Stimulated activated CD8-positive, alpha-beta memory T cell treated with anti-CD3 and anti-CD28 coated beads, Interleukin-7, amount 100 ng/mL, for 1 hour (primary cell): ENCODE data around the gene HEATR1.
"Not testable (repeated sequence)": the region's sequence is repeated elsewhere in the genome, so short reads cannot be mapped to it uniquely, and the experiment has no call there.

ENCODE experiments used
- DNase-seq, 2 donors: peaks; one replicate each; pipeline ENCODE4 v3.0.0-alpha.2; 2020; ENCODE audit warnings: low read depth in 2 of 2

The HEATR1 gene

GRCh38 chr1:236602171-236602570, 2.1 kb downstream of the HEATR1 start:
- DNase-seq = no peak

DNA sequence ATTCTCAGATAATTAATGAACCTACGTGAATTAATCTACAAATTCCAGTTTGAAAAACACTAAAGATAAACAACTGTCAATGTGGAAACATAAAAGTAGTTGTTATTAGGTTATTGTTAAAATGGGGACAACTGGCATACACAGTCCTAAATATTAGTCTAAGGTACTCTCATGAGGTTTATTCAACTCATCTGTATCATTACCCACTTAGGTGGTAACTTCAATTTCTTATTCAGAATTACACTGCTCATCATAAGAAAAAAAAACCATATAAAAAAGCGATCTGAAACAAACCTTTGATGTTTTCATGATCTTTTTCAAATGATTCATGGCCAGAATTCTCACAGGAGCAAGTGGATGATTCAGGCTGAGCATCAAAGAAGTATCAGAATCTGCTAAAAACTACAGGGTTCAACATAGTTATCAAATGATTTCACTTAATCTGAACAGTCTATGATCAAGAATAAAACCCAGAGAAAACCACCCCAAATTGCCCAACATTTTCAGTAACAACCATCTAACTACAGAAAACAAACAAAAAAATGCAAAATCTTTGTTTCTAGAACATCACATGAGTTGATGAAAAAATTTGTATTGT, 13.7 kb downstream of the HEATR1 start:
- no peak for DNase-seq

DNA sequence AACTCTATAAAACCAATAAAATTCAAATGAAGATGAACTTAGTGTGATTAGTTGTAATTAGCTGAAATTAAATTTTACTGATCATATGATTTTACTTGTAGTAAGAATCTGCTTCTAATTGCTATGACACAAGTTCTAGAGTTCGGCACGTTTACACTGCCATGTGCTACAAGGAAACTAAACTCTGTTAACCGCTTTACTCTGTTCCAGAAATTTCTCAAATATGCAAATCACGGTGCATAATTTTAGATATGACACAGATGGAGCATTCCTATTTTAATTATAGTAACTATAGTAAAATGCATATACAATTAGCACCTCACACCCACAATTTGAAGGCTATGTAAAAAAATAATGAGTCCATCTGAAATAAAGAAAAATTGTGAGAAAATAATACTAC, 14.8 kb downstream of the HEATR1 start:
- DNase-seq = no peak

DNA sequence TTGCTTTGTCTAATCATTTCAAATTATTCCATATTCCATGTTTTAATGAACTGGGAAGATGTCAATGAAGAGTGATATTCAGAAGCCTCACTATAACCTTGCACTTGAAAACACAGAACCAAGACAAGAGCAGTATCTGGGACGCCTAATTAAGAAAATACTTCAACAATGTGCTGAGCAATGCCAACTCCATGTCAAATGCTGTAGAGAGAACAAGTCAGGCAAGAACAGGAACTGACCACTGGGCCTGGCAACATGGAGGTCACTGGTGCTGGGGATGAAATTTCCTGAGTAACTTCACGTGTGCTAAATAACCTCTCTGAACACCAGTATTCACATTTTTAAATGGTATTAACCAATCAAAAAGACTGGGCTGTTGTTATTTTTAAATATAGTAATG, 22.8 kb downstream of the HEATR1 start:
- no peak for DNase-seq

DNA sequence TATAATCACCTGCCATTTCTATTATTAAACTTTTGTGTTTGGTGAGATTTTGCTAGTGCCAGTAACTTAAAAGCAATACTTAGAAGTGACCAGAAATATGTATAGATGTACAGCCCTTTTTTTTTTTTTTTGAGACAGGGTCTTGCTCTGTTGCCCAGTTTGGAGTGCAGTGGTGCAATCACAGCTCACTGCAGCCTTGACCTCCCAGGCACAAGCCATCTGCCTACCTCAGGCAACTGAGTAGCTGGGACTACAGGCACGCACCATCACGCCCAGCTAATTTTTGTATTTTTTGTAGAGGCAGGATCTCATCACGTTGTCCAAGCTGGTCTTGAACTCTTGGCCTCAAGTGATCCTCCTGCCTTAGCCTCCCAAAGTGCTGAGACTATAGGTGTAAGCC, 23.9 kb downstream of the HEATR1 start:
- DNase-seq = not testable (repeated sequence)

DNA sequence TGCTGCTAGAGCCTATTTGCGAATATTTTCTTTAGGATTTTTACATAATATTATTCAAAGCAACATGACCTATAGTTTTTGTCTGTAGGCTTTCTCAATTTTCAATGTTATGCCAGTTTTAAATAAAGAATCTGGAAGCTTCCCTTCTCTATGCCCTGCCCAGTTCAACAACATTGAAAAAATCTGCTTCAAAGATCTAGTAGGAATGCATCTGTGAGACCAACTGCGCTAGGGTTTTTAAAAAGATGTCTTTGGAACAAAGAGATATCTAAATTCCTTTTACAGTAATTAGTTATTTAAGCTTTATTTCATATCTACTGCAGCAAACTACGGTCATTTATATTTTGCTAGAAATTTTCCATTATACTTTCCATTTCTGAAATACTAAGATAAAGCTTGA, 25.7 kb downstream of the HEATR1 start:
- no peak for DNase-seq

GRCh38 chr1:236577041-236577440, 27.3 kb downstream of the HEATR1 start:
- DNase-seq = not testable (repeated sequence)

DNA sequence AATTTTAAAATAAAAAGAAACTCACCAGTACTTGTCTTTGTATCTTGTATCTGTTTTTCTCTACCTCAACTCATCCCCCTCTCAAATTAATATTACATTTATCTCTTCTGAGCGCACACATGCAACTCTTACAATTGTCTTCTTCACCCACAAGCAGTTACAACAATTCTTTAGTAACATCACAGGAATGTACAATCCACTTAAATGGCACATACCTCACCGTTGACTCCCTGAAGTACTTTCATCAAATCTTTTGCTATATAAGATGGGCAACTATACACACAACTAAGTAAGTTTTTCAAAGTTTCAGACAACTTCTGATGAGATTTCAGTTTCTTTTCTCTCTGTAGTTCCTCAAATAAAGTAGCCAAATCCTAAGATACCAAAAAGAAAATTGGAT, 28.3 kb downstream of the HEATR1 start:
- DNase-seq = no peak

GRCh38 chr1:236575523-236575922, 28.8 kb downstream of the HEATR1 start:
- DNase-seq = no peak

DNA sequence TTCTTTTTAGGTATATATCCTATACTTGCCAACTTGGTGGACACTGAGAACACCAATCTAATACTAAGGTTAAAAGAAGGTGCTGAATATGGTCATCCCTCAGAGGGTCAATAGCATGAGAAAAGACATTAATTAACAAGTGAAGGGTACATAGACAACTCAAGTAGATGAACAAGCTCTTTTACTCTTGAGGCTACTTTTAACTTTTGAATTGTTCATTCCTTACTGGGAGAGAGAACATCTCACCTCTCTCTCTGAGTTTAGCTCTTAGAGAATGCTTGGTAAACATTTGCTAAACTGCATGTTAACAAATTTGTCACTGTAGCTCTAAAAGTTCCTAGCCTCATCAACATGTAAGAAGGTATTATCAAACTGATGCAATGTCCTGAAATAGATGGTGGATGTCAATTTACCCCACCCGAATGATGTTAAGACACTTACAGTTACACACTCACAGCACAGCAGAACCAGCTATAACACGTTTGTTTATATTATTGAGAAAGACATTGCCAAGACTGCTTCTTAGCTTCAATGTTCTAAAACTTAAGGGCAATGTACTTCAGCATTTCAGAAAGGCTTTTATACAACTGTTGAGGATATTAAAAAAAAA, 35.9 kb downstream of the HEATR1 start:
- DNase-seq = no peak

DNA sequence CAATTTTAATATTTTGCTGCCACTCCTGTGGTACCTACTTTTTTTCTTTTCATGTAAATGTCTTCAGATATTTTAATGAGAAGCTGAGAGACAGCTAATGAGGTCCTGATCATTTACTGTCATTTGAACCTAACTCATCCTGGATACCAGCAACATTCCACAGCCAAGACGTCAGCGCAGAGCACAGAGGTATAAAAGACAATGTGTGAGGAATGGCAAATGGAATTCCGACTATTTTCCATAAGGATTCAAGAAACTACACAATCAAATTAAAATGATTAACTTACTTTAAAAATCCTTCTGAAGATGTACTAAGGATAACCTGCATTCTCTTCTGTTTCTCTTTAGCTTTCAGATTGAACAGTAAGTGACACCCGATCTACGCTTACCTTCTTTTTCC, 38.8 kb downstream of the HEATR1 start:
- DNase-seq = no peak

DNA sequence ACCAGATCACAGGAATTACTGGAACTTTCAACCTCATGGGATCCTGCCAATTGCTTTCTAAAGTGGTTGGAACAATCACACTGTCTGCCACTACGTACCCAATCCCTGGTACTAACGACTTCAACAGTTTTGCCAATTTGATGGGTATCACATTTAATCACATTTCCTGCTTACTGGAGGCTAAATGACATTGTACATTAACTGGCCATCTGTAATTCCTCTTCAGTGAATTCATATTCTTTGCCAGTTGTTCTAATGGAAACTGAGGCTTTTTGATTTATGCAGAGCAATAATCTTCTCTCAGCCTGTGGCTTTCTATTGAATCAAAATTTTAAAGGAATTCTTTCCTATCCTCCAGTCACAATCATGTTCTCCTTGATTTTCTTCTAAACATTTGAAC, 42.3 kb downstream of the HEATR1 start:
- DNase-seq = no peak

DNA sequence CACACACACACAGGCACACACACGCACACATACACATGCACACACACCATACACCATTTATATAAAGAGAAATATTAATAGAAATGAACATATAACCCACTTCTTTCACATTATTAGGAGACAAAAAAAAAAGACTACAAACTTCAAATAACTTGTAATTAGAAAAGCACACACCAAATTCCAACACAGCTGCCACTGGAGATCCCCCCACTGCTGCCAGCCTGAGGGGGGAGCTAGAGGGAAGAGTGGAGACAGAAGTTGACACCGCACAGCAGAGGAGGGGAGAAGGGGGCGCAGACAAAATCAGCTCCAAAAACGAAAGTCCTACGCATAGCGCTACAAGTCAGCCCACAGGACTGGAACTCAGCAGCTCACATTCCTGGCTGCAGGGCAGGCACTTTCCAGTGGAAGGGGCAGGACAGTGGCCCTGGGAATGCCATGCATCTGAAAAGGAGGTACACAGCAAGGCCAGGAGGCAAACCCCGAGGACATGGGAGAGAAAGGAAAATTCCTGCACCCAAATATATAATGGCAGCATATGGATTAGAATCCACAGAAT, 44.0 kb downstream of the HEATR1 start:
- DNase-seq = no peak

- no peak for DNase-seq
Measured at GRCh38 chr1:236558846-236559245, 45.5 kb downstream of the HEATR1 start.

GRCh38 chr1:236558081-236558480, 46.2 kb downstream of the HEATR1 start:
- no peak for DNase-seq

DNA sequence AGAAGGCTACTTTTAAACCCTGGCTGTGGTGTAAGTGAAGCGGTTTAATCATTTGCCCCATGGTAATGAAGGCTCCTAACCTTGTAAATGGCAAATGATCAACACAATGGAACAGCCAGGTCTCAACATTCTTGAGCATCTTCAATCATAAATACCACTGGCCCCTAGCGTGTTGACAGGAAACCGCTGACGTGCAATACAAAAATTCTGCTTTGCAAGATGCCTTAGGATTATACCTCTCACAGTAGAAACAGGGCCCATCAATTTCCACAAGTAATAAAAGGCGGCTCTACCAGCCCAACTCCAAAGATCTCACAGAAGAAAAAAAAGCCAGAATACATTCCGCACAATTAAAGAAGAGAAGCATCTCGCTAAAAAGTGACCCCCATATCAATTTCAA, 47.7 kb downstream of the HEATR1 start:
- no peak for DNase-seq

GRCh38 chr1:236553370-236553769, 50.9 kb downstream of the HEATR1 start:
- no peak for DNase-seq

GRCh38 chr1:236552901-236553300, 51.4 kb downstream of the HEATR1 start:
- no peak for DNase-seq

- no peak for DNase-seq
Measured at GRCh38 chr1:236552096-236552495, 52.2 kb downstream of the HEATR1 start.

GRCh38 chr1:236550961-236551851, 53.1 kb downstream of the HEATR1 start:
- DNase-seq = no peak

- DNase-seq = no peak
Measured at GRCh38 chr1:236548452-236548851, 55.9 kb downstream of the HEATR1 start.

GRCh38 chr1:236545621-236546169, 58.6 kb downstream of the HEATR1 start:
- DNase-seq = no peak
